ENCODE measurements around the gene CADM2. TPM values are rescaled to one million over a fixed set of nuclear protein-coding genes. Genes with fewer than 3 reads are reported as not detected.

Gene CADM2
- total RNA-seq, 4 donors from 2014 or later, result 1.7 to 34.7 (median 7.9) TPM

DNA sequence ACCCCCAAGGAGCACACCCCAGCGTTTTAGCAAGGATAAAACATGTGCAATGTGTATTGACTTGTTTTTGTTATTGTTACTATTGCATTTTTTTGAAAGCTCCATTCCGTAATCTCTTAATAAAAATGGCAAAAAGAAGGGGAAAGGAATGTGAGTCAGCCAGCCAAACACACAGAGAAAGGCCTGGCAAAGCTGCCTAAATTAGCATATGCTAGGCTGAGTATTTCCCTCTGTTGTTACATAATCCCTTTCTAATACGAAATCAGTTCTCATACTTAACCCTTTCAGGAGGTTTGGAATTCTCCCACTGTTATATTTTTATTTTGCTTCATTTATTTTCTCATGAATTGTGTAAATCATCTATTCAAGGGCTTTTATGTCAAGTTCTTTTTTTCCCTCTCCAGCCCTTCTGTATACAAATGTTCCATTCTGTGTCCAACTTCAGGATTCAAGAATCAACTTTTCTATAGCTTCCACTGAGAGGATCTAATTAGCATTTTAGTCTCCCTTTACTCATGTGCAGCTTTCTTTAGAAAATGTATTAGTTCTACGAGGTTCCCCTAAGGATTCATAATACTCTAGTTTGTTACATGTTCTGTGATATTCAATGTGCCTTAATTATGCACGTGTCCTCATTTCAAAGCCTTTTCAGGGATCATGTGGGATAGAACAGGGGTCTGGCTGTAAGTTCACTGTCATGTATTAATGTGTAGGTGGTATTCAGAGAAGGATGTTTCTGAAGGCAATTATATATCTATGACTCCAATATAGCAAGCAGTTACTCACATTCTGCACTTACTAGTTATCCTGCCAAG lies 9.2 kb downstream of the CADM2 start:
- ATAC-seq (ENCODE audit: low FRiP score), result no peak
- no peak for DNase-seq (ENCODE audit: low spot score)
- TF ChIP-seq, protein P1, sequence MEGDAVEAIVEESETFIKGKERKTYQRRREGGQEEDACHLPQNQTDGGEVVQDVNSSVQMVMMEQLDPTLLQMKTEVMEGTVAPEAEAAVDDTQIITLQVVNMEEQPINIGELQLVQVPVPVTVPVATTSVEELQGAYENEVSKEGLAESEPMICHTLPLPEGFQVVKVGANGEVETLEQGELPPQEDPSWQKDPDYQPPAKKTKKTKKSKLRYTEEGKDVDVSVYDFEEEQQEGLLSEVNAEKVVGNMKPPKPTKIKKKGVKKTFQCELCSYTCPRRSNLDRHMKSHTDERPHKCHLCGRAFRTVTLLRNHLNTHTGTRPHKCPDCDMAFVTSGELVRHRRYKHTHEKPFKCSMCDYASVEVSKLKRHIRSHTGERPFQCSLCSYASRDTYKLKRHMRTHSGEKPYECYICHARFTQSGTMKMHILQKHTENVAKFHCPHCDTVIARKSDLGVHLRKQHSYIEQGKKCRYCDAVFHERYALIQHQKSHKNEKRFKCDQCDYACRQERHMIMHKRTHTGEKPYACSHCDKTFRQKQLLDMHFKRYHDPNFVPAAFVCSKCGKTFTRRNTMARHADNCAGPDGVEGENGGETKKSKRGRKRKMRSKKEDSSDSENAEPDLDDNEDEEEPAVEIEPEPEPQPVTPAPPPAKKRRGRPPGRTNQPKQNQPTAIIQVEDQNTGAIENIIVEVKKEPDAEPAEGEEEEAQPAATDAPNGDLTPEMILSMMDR (IDR thresholded peaks at IDR 0.05), result no peak

DNA sequence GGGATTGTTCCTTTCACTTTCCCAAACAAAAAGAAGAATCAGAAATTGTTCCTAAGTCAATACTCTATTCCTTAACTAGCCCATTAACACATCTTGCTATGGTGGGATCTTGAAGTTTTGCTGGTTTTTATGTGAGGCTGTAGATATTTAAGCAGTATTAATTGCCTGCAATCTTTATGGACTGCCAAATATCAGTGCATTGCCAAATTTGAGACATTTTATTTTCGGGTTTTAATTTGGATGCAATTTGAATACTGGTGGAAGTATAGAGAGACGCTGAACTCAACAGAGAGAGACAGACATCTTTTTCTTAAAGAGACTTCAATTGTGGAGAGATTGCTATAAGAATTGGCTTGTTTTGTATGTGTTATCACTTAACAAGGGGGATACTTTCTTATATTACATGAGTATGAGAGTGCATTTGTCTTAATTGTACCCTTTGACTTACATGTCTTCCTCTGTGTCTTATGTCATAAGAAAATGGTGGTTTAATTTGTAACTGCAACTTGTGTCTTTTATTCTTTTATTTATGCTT lies 10.0 kb downstream of the CADM2 start:
- ATAC-seq (ENCODE audit: low FRiP score), result no peak
- TF ChIP-seq, protein P1 (IDR thresholded peaks at IDR 0.05), result no peak
- DNase-seq (ENCODE audit: low spot score), result no peak

DNA sequence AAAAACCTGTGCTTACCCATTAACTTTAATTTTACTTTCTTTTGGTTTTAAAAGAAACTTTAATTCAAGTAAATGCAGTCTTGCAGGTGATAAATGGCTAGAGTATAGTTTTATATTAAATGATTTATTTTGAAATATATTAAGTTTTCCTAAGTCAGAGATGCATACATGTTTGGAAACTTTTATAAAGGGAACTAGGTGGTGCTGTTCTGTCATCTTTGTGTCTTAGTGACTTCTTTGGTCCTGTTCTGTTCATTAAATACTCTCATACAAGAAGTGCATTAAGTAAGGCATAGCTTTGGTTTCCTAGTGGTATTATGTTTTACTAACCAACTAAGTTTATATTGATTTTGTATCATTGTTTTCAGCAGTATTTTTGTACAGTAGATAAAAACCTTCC lies 15.6 kb downstream of the CADM2 start:
- no peak for ATAC-seq (ENCODE audit: low FRiP score)

DNA sequence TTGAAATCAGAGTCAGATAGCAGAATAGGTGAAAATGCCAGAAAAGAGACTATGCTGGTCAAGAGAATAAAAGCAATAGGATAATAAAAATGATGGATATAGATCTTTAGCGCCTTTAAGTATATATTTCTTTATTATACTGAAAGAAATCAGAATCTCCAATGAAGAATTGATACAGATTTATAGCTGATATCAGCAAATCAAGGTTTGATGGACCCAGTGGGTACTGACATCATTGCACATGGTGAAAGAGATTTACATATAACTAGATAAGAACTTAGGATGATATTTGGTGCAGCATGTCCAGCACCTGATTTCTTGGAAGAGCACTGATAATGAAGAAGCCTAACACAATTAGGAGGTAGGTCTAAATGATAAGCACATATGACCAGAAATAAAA lies 18.2 kb downstream of the CADM2 start:
- TF ChIP-seq, protein P1 (IDR thresholded peaks at IDR 0.05), result no peak
- DNase-seq (ENCODE audit: low spot score), result no peak
- ATAC-seq (ENCODE audit: low FRiP score), result no peak

More for the DNA sequence above, 15.6 kb downstream of the CADM2 start:
- DNase-seq (ENCODE audit: low spot score), result no peak
- TF ChIP-seq, protein P1 (IDR thresholded peaks at IDR 0.05), result no peak

DNA sequence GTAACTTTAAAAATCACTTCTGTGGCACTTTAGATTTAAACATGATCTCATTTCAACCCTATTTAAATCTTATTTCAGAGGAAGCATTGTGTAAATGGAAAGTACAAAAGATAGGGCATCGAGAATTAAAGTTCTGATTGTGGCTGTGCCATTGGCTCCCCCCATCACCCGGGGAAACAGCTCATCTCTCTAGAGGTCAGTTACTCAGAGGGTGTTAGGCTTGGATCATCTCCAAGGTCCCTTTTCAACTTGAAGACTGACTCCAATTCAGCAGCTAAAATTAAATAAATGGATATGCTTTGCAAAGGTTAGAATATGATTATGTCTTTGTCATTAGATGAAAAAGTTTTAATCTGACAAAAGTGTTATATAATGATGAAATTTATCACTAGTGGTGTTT lies 20.1 kb downstream of the CADM2 start:
- DNase-seq (ENCODE audit: low spot score), result no peak
- TF ChIP-seq, protein P1 (IDR thresholded peaks at IDR 0.05), result no peak
- ATAC-seq (ENCODE audit: low FRiP score), result no peak

DNA sequence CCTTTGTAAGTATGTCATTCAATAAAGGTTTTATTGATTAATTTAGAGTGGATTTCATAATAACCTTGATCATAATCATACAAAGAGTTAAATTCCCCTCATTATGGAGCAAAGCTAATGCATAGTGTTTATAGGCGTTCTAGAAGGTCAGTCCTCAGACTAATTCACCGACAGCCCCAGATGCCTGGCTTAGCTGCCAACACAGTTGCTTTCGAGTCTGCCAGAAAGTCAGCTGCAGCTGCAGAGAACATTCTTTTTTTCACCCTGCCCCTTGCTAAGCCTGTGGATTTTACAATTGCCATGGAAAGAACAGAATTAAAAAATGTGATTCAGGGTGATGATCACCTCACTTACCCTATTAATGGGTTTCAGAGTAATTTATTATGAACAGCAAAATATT lies 21.2 kb downstream of the CADM2 start:
- ATAC-seq (ENCODE audit: low FRiP score) (no peak), DNase-seq (ENCODE audit: low spot score) (no peak)
- TF ChIP-seq, protein P1 (IDR thresholded peaks at IDR 0.05), result no peak

DNA sequence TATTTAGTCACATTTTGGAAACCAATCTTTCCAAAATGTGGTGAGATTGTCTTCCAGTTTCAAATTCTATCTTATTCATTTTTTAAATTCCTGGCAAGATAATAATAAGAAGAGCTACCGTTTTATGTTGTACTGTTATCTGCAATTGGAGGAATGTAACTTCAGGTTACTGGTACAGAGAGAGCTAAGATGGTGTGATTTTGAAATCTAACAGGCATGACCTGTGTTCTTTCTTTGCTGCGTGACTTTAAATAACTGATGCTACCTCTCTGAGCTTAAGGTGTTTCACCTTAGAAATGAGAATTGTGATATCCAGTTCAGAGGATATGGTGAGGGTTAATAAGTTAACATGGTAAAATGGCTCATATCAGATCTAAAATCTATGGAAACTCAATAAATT lies 21.7 kb downstream of the CADM2 start:
- ATAC-seq (ENCODE audit: low FRiP score) (no peak), DNase-seq (ENCODE audit: low spot score) (no peak)
- TF ChIP-seq, protein P1 (IDR thresholded peaks at IDR 0.05), result no peak

Data from omental fat pad (tissue), 4 donors.